GM19463 (cell line): Measurements from ENCODE around the gene RHBDL1.

Source experiments
- ATAC-seq: cut with Tn5 transposase; IDR thresholded peaks from one replicate; pipeline ENCODE4 v1.9.1; 2021; ENCODE audit warnings: mild to moderate bottlenecking, moderate library complexity; ENCODE audit not compliant: unreplicated experiment

RHBDL1 gene

GRCh38 chr16:672371-672770, 3.1 kb upstream of the RHBDL1 start:
- no peak for ATAC-seq

- no peak for ATAC-seq
Observed at GRCh38 chr16:672851-673250, 2.6 kb upstream of the RHBDL1 start.

- ATAC-seq = no peak
Observed at GRCh38 chr16:673399-673991, 2.0 kb upstream of the RHBDL1 start.

GRCh38 chr16:674214-674881, 1.1 kb upstream of the RHBDL1 start:
- ATAC-seq = no peak

- ATAC-seq = no peak
Observed at GRCh38 chr16:675884-676564, 553 bp downstream of the RHBDL1 start.

GRCh38 chr16:676565-676902, 1.1 kb downstream of the RHBDL1 start:
- no peak for ATAC-seq

- no peak for ATAC-seq
Observed at GRCh38 chr16:676913-677312, 1.4 kb downstream of the RHBDL1 start.

- no peak for ATAC-seq
Observed at GRCh38 chr16:677316-678190, 2.1 kb downstream of the RHBDL1 start.

- ATAC-seq = no peak
Observed at GRCh38 chr16:678209-678857, 2.9 kb downstream of the RHBDL1 start.

GRCh38 chr16:678858-679813, 3.7 kb downstream of the RHBDL1 start:
- ATAC-seq = no peak

- ATAC-seq = peak; percentile 43
Observed at GRCh38 chr16:679814-680624, 4.5 kb downstream of the RHBDL1 start, which contains the start of gene STUB1. Gene STUB1 (plus strand): TSS chr16:680410. CDS start chr16:680526, 116 bp downstream.

- no peak for ATAC-seq
Observed at GRCh38 chr16:680625-680945, 5.1 kb downstream of the RHBDL1 start.

- no peak for ATAC-seq
Observed at GRCh38 chr16:680967-681745, 5.7 kb downstream of the RHBDL1 start.

- ATAC-seq = no peak
Observed at GRCh38 chr16:681746-682427, 6.4 kb downstream of the RHBDL1 start.

- no peak for ATAC-seq
Observed at GRCh38 chr16:682493-683395, 7.3 kb downstream of the RHBDL1 start.

GRCh38 chr16:683396-684070, 8.1 kb downstream of the RHBDL1 start:
- no peak for ATAC-seq
